CD4-positive, alpha-beta T cell treated with Interleukin-2 at 100 ng/mL for 4 hours (primary cell): ENCODE measurements around the gene MGMT.

Experiments used
- DNase-seq: peaks from one replicate; pipeline ENCODE4 v3.0.0-alpha.2; 2020; ENCODE audit warnings: low spot score

Gene MGMT

GRCh38 chr10:129495256-129495655, 28.2 kb downstream of the MGMT start:
- no peak for DNase-seq

GRCh38 chr10:129495698-129496097, 28.7 kb downstream of the MGMT start:
- DNase-seq = no peak

- DNase-seq = no peak
Observed at GRCh38 chr10:129497013-129497412, 30.0 kb downstream of the MGMT start.

- DNase-seq = no peak
Observed at GRCh38 chr10:129498680-129499079, 31.6 kb downstream of the MGMT start.

- no peak for DNase-seq
Observed at GRCh38 chr10:129500617-129501339, 33.7 kb downstream of the MGMT start.

- no peak for DNase-seq
Observed at GRCh38 chr10:129501652-129502436, 34.8 kb downstream of the MGMT start.

- no peak for DNase-seq
Observed at GRCh38 chr10:129502448-129502847, 35.4 kb downstream of the MGMT start.

GRCh38 chr10:129505500-129506075, 38.5 kb downstream of the MGMT start:
- DNase-seq = no peak

GRCh38 chr10:129506101-129506797, 39.2 kb downstream of the MGMT start:
- DNase-seq = no peak

GRCh38 chr10:129507216-129507889, 40.3 kb downstream of the MGMT start:
- DNase-seq = no peak

GRCh38 chr10:129509155-129509554, 42.1 kb downstream of the MGMT start:
- DNase-seq = no peak

GRCh38 chr10:129509835-129510234, 42.8 kb downstream of the MGMT start:
- DNase-seq = no peak

GRCh38 chr10:129511086-129511485, 44.0 kb downstream of the MGMT start:
- no peak for DNase-seq

- no peak for DNase-seq
Observed at GRCh38 chr10:129511758-129512157, 44.7 kb downstream of the MGMT start.

GRCh38 chr10:129513312-129513711, 46.3 kb downstream of the MGMT start:
- no peak for DNase-seq

GRCh38 chr10:129514568-129515451, 47.8 kb downstream of the MGMT start:
- no peak for DNase-seq

- no peak for DNase-seq
Observed at GRCh38 chr10:129516846-129517679, 50.0 kb downstream of the MGMT start.

GRCh38 chr10:129517680-129518057, 50.6 kb downstream of the MGMT start:
- no peak for DNase-seq

- no peak for DNase-seq
Observed at GRCh38 chr10:129518793-129519192, 51.8 kb downstream of the MGMT start.

GRCh38 chr10:129520440-129521080, 53.5 kb downstream of the MGMT start:
- no peak for DNase-seq
